ENCODE measurements around the gene SRSF3.
"Not testable (repeated sequence)": the region's sequence is repeated elsewhere in the genome, so short reads cannot be mapped to it uniquely, and the experiment has no call there.

The SRSF3 gene

DNA sequence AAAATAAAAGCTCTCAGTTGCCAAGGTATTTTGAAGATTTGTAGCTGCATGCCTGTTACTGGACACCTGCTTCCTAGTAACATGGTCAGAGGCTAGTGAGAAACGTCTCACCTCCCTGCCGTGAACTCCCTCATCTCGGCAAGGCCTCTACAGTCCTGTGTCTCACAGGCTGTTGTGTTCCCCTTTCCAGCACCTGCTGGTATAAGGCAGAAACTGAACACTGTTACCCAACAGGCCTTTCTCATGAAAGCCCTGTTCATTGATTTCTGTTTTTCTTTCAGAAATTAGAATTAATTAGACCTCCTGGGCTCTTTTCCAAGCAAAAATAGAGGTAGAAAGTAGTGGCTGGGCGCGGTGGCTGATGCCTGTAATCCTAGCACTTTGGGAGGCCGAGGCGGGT, 17.6 kb upstream of the SRSF3 start:
- DNase-seq, result no peak

DNA sequence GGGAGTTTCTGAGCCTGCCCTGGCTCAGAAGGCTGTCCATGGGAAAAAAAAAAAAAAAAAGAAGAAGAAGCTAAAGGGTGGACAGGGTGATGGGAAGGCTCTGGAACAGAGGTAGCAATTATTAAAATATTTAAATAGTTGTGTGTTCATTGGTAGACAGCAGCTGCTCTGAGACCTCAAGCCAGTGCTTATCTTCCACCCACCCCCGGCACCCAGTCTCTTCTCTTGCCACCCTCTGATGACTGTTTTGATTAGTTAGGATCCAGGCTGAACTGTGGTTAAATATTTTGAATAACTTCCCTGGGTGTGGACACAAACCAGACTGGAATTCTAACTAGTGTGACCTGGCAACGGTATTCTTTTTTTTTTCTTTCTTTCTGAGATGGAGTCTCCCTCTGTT, 16.9 kb upstream of the SRSF3 start:
- DNase-seq, result no peak

DNA sequence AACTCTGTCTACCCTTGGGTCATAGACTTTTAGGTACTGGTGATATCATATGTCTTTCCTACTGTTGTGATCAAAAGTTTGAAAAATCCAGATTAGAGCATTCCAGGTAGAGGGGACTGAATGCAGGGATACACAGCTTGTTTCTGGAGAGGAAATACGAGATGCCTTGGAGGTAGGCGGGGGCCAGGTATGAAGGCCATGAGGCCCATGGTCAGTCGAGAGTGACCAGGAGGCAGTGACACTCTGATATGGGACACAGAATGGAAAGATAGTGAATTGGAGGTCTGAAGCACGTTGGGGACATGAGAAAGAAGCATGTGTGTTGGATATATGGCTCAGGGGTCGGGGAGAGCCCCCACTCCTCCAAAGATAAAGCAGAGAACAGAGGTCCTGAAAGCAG, 16.1 kb upstream of the SRSF3 start:
- DNase-seq, result no peak

DNA sequence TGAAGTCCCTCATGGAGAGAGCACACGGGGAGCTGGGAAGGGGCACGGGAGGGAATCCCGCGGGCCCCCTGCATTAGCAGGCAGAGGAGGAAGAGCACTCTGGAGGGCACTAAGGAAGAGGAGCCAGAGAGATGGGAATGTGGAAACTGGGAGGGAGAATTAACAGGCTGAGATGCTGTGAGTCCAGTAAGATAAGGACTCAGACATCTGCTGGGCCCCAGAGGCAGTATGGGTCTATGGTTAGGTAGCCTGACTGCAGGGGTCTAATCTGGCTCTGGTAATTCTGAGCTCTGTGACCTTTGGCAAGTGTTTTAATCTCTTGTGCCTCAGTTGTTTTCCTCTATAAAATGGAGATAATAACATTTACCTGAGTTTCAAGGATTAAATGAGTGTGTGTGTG, 15.7 kb upstream of the SRSF3 start:
- DNase-seq, result no peak

DNA sequence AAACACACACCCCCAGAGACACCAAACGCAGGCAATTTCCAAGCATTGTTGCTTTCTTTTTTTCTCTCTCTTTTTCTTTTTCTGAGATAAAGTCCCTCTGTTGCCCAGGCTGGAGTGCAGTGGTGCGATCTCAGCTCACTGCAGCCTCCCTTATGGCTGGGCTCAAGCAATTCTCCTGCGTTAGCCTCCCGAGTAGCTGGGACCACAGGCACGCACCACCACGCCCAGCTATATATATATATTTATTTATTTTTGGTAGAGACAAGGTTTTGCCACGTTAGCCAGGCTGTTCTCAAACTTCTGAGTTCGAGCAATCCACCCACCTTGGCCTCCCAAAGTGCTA, 14.0 kb upstream of the SRSF3 start:
- no peak for DNase-seq

DNA sequence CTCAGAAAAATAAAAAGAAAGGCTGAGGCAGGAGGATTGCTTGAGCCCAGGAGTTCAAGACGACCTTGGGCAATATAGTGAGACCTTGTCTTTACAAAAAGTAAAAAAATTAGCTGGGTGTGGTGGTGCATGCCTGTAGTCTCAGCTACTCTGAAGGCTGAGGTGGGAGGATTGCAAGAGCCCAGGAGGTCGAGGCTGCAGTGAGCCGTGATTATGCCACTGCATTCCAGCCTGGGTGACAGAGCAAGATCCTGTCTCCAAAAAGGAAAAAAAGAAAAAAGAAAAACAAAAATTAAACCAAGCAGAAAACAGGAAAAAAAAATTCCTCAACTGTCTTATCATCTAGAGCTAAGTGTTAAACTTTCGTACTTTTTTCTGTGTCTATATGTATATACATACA, 12.4 kb upstream of the SRSF3 start:
- no peak for DNase-seq

DNA sequence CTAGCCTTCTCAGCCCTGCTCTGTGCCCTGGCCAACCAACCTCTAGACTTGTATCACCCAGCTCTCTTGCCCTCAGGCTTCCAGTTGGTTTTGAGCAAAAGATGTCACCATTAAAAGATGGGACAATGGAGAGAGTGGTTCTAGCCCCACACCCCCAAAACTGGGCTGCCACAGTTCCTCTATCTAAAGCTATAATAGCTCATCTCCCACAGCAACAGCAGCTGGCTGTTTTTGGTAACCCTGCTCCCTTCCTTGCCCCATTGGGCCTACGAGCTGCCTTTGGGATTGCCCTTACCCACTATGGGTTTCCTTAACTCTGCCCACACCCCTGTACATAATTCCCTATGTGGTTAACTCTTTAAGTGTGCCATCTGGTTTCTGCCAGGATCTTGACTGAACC, 7.6 kb upstream of the SRSF3 start:
- no peak for DNase-seq

DNA sequence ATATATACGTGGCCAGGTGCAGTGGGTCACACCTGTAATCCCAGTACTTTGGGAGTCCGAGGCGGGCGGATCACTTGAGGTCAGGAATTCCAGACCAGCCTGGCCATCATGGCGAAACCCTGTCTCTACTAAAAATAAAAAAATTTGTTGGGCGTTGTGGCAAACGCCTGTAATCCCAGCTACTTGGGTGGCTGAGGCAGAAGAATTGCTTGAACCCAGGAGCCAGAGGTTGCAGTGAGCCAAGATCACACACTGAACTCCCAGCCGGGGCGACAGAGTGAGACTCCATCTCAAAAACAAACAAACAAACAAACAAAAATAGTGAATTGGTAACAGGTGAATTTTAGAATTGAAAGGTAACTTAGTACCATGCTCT, 5.1 kb upstream of the SRSF3 start:
- not testable (repeated sequence) for DNase-seq

DNA sequence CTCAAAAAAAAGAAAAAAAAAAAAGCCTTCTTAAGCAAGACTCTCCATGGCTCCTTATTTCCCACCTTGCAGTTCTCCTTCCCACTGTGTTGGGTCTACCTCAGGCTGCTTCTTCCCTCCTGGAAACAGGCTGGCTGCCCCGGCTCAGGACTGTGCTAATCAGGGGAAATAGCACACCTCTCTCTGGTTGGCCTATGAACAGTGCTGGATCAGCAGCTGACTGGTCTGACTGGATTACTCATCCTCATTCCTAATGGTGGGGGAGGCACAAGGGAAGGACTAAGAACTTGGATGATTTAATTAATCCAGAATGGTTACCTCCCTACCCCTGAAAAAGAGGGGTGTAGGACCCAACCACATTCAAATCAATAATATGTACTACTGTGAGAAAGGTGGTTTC, 3.9 kb upstream of the SRSF3 start:
- no peak for DNase-seq

DNA sequence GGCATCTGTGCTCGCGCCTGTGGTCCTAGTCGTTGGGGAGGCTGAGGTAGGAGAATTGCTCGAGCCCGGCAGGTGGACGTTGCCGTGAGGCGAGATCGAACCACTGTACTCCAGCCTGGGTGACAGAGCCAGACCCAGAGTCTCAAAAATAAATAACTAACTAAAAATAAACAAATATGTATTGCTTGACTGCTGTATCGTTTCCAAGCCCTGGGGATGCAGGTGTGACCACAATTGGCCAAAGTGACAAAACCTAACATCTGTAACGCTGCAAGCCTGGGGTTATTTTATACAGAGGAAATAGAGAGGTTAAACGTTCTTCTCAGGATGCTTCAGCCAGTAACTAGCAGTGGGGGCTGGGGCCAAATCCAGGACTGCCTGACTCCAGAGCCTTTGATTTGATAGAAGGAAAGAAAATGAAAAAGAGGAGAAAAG, 1.9 kb upstream of the SRSF3 start:
- no peak for DNase-seq

DNA sequence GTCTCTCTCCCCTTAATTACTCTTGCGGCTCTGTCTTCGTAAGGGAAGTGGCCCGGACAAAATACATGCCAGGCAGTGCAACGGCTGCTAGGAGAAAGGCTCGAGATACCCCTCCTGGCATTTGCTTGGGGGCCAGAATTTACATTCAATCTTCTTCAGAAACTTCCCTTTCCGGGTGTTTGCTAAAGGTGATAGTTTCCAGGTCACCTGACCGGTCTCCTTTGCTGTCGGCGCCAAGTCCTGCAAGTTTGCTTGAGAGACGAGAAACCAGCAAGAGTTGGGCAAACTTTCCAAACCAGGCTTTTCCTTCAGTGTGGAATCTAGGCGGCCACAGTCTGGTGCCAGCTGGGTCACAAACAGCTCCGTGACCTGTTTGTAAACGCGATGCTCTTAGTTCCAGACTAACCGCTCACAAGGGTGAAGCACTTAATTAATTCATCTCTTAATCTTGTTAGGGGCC, 563 bp upstream of the SRSF3 start:
- no peak for DNase-seq

DNA sequence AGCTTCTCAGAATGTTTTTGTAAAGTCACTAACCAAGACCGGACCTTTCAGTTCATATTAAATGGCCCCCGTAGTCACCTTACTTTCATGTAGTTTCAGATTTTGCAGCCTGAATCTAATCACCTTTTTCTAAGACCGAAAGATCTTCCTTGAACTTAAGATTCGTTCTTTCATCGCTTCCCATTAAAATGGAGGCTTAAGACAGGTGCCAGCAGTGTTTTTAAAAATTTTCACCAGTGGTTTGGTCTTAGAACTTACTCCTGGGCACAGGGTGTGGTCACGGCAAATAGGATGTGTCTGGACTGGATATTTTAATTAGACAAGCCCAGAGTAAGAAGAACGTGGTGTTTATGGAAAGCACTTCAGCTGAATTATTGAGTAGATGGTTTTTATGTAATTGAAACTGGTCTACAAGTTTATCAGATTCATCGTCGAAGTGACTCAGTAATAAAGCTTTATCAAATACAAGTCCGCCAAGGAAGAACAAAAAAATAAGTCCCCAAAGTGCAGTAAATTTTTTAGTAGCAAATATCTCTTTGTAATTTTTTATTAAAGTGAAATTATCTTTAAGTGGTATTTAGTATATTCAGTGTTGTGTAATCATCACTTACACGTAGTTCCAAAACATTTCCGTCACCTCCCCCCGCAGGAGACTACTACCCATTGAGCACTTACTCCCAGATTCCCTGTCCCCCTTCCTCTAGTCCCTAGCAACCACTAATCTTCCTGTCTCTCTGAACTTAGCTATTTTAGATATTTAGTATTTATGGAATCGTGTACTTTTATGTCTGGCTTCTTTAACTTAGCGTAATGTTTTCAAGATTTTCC, 868 bp downstream of the SRSF3 start:
- DNase-seq, result no peak

DNA sequence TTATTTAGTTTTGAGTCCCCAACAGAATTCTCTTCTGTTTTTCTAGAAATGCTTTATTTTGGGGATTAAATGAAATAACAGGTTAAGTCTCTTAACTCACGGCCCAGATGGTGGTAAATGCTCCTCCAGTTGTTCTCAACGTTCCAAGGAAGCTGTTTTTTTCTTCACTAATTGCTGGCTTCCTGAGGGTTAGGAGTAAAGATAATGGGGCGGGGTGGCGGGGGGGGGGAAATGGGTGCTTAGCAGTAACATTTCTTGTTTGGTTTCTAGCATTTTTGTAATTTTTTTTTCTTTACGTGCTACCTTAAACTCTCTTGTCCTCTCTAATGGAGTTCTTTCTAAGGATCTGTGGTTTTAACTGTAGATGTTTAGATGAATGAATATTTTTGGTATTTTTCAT, 2.2 kb downstream of the SRSF3 start:
- DNase-seq, result peak; percentile 27

DNA sequence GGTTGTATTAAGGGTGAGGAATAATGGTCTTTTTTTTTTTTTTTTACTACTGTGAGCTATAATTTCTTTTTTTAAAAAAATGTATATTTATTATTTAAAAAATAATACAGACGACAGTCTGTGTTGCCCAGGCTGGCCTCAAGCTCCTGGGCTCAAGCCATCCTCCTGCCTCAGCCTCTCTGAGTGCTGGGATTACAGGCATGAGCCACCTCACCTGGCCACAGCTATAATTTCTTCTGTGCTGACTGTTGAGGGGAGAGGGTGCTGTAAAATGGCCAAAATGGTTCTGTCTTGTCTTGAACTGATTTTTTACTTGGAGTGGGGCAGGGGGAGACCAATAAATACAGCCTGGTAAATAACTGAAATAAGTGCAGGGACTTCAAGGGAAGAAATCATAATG, 3.6 kb downstream of the SRSF3 start:
- no peak for DNase-seq

DNA sequence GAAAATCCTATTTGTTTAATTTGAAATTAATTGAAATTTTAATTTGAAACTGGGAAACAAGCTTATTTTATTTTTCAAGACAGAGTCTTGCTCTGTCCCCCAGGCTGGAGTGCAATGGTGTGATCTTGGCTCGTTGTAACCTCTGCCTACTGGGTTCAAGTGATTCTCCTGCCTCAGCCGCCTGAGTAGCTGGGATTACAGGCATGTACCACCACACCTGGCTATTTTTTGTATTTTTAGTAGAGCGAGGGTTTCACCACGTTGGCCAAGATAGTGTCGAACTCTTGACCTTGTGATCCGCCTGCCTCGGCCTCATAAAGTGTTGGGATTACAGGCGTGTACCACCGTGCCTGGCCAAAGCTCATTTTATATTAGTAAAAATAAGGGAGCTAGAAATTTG, 4.2 kb downstream of the SRSF3 start:
- DNase-seq, result no peak

DNA sequence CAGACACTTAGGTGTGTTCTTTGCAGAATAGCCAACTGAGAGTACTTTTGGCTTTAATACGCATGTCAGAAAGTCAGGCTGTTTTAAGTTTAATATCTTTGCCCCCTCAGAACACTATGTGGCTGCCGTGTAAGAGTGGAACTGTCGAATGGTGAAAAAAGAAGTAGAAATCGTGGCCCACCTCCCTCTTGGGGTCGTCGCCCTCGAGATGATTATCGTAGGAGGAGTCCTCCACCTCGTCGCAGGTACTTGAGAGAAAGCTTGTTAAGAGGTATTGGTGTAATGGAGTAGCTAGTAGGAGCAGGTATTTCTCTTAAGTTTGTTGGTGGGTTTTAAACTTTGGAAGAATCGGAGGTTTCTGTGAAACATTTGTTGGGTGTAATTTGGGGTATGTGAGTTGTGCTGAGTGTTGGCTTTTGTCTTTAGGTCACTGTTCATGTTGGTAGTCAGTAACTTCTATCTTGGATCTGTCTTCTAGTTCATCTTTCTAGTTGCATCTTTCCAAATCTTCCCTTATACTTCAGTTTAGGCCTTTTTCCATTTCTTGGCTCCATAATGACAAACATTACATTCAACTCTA, 4.7 kb downstream of the SRSF3 start:
- no peak for DNase-seq

DNA sequence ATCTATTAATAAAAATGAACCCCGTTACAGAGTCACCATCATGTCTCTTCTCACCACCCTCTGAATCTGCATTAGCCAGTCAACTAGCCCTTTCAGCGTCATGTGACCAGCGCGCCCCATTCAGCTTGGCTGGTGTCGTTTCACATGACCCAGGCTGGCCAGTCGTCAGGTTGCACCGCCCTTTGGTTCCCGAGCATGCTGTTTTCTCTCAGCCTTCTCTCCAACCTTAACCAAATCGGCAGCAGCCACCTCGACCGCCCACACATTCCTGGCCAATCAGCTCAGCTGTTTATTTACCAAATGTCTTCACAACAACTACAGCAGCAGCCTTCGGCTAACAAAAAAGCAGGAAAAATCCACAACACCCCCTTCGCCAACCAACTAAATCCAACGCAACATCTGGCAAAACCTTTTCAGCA, 5.6 kb downstream of the SRSF3 start:
- DNase-seq, result no peak

DNA sequence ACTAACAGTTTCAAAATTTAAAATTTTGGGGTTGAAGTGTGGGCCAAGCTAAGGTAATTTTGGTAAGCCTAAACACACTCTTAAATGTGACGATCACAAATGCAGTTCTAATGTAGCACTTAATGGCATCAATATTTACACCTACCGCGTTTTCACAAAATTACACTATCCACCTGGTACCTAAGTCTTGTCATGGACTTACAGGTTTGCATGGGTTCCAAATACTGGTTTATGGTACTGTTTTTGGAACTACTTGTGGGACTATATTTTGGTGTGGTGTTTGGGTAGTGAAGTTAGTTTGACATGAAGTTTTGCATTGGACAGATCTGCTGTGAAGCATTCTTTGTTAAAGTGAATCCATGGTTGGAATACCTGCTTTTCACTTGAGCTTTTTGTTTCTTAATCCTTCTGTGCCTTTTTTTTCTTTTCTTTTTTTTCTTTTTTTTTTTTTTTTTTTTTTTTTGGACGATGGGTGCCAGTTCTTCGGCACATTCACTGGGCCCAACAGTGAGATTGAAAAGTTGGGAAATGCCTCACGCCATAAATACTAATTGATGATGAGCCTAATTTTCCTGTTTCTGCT, 6.5 kb downstream of the SRSF3 start:
- DNase-seq, result no peak

DNA sequence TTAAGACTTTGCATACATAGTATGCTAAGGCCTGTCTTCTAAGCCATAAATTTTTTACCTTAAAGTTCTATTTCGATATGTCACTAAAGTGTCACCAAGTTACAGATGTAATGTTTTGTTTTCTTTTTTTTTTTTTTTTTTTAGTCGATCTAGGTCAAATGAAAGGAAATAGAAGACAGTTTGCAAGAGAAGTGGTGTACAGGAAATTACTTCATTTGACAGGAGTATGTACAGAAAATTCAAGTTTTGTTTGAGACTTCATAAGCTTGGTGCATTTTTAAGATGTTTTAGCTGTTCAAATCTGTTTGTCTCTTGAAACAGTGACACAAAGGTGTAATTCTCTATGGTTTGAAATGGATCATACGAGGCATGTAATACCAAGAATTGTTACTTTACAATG, 7.7 kb downstream of the SRSF3 start:
- DNase-seq, result not testable (repeated sequence)

DNA sequence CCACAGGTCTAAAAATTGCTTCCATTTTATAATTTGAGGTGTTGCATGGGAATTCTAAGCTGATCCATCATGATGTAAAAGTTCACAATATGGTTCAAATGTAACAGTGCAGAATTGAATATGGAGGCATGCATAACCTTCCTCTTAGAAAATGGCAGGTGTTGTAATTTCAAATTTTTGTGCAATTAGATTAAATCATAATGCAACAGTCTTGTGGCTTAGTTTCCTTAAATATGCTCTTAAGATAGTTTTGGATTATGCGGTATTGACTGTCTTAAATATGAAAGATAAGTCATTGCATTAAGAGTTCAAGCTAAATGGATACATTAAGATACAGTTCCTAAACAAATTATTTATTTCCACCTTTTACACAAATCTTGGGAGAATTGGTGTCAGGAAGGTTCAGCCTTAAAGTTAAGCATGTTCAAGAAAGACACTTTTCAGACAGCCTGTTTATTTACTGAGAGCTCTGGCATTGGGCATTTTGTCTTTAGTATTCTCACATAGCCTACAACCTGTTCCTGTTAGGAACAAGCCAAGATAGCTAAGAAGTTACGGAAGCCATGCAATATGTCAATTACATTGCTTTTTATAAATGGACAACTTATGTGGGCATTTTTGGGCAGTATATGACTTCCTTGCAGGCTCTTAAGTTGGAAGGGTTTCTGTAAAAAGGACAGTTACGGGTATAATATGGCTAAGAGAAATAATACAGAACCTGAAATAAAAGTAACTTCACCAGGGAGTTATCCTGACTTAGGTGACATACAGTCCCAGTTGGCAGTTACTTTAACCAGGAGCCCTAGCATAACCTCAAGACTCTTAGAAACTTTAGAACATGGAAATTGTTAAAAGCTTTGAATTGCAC, 9.3 kb downstream of the SRSF3 start:
- DNase-seq, result no peak

DNA sequence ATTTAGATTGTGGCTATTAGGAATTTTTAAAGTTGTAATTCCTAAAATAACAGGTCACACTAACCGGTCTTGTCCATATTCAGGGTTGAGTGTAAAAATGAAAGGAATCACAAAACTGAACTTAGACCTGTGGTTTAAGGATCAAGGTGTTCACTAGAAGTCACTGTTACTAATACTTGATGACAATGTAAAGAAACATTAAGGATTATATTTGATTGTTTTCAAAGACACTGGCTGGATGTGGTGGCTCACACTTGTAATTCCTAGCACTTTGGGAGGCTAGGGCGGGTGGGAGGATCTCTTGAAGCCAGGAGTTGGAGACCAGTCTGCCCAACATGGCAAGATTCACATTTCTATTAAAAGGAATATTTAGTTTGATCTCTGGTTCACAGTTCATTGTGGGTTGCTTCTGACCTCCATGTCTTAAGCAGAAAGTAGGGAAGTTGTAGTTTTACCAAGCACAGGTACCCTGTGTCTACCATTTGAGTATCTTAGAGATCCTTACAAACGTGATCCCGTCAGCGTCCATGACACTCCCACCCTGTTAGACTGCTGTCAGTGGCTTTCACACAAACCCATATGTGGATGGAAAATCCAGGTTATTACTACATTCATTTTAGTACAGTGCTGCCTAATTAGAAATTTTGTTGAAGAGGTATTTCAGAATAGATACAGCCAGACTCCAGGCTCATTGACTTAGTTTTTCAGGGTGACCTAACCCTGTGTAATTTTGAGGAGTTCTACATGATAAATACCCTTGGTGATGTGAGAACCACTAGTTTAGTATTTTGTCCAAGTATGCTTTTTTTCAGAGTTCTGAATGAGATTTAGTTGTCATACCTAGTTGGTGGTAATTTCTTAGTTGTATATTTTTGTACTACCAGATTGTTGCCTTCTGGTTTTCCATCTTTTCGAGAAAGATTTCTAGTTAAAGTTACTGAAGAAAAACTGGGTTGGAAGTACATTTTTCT, 10.2 kb downstream of the SRSF3 start:
- no peak for DNase-seq

DNA sequence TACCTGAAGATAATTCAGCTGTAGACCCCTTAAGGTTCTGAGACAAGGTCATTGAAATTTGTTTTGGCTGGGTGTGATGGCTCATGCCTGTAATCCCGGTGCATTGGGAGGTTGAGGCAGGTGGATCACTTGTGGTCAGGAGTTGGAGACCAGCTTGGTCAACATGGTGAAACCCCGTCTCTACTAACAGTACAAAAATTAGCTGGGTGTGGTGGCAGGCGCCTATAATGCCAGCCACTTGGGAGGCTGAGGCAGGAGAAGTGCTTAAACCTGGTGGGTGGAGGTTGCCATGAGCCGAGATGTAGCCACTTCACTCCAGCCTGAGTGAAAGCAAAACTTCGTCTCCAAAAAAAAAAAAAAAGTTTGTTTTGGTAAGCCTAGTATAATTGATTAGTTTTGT, 11.0 kb downstream of the SRSF3 start:
- no peak for DNase-seq

Measured in NCI-H524 treated with DMSO at 0.1 percent for 48 hours (cell line).